GM12878 (cell line): Measurements from ENCODE around the gene OVCA2. TPM values are rescaled to one million over a fixed set of nuclear protein-coding genes. Genes with fewer than 3 reads are reported as not detected.

Source experiments
- ATAC-seq: fragments of 200-7000 bp; cut with Tn5 transposase; 3 replicates; pipeline ENCODE4 v1.9.1; 2020; ENCODE audit warnings: mild to moderate bottlenecking, moderate library complexity
- BruUV-seq: library from RNA; stranded (reverse); fragments of 400-500 nt; replicated peaks from 2 replicates; lab custom pipeline; 2021; lab: Mats Ljungman, UMichigan
- CTCF ChIA-PET: fragments of 300-600 bp; sonication (Branson Sonifier 250); formaldehyde crosslinking; extraction: SDS; loops from one replicate; lab custom pipeline; 2021; ENCODE audit warnings: inconsistent platforms; lab: Yijun Ruan, JAX
- POLR2A ChIA-PET: fragments of 350-600 bp; formaldehyde crosslinking; extraction: SDS; loops from one replicate; lab custom pipeline; 2021; ENCODE audit warnings: inconsistent platforms; lab: Charles Lee
- RAD21 ChIA-PET: fragments of 300-600 bp; sonication (Branson Sonifier 250); formaldehyde crosslinking; loops from one replicate; lab custom pipeline; 2023; ENCODE audit warnings: antibody characterized with exemption; ENCODE audit not compliant: unreplicated experiment; lab: Charles Lee
- SMC1A ChIA-PET: fragments of 300-600 bp; sonication (Branson Sonifier 250); formaldehyde crosslinking; loops from one replicate; lab custom pipeline; 2023; ENCODE audit not compliant: unreplicated experiment, uncharacterized antibody; lab: Charles Lee
- DNase-seq: peaks from one replicate; pipeline ENCODE4 v3.0.0-alpha.2; 2011; ENCODE audit warnings: low read depth, low spot score
- FAIRE-seq: peaks from 3 replicates; lab custom pipeline; 2011; peaks lifted over from hg19 to GRCh38; lab: Jason Lieb, UNC
- H2AFZ ChIP-seq: 2 replicates; pipeline ENCODE4 v1.6.0; 2011; ENCODE audit warnings: low read depth, low read length, control low read depth; ENCODE audit not compliant: control insufficient read depth
- H3K27ac ChIP-seq: 2 replicates; pipeline ENCODE4 v1.5.1; 2011; ENCODE audit warnings: control low read depth; ENCODE audit not compliant: control insufficient read depth, insufficient read depth
- H3K27me3 ChIP-seq, 2 experiments: replicated peaks in 1 of 2; 2 replicates each; pipeline versions ENCODE4 v1.6.0 to v1.6.1; 2011; ENCODE audit warnings: low read length in 1 of 2; ENCODE audit not compliant: control insufficient read depth in 2 of 2, insufficient read depth in 2 of 2
- H3K36me3 ChIP-seq, 2 experiments: 2 replicates each; pipeline ENCODE4 v1.5.1; 2011; ENCODE audit warnings: low read length in 1 of 2; ENCODE audit not compliant: control insufficient read depth in 2 of 2, insufficient read depth in 2 of 2
- H3K4me1 ChIP-seq: 2 replicates; pipeline ENCODE4 v1.6.1; 2011; ENCODE audit warnings: mild to moderate bottlenecking, low read length, moderate library complexity, mixed read lengths; ENCODE audit not compliant: control insufficient read depth, insufficient read depth
- H3K4me2 ChIP-seq: 2 replicates; pipeline ENCODE4 v1.6.0; 2011; ENCODE audit warnings: control low read depth; ENCODE audit not compliant: control insufficient read depth, insufficient read depth
- H3K4me3 ChIP-seq: fragments of 200-600 bp; sonication (generic); 2 replicates; pipeline ENCODE4 v1.5.1; 2016
- H3K79me2 ChIP-seq: 2 replicates; pipeline ENCODE4 v1.6.0; 2011; ENCODE audit warnings: low read length; ENCODE audit not compliant: control insufficient read depth, insufficient read depth
- H3K9ac ChIP-seq: 2 replicates; pipeline ENCODE4 v1.8.0; 2011; ENCODE audit warnings: low read length, control low read depth, mixed read lengths; ENCODE audit not compliant: control insufficient read depth, insufficient read depth
- H3K9me3 ChIP-seq: replicated peaks from 3 replicates; pipeline ENCODE4 v1.5.1; 2011; ENCODE audit warnings: mild to moderate bottlenecking, low read length; ENCODE audit not compliant: control insufficient read depth, insufficient read depth
- H4K20me1 ChIP-seq: 2 replicates; pipeline ENCODE4 v1.6.0; 2011; ENCODE audit not compliant: control insufficient read depth, insufficient read depth
- POLR2A ChIP-seq: IDR thresholded peaks from 2 replicates; pipeline ENCODE4 v1.6.1; 2011; ENCODE audit warnings: low read depth, mild to moderate bottlenecking, low read length
- WGBS: methylation state at CpG from one replicate; pipeline ENCODE4 v1.1.6; 2016; ENCODE audit warnings: low lambda C conversion rate; ENCODE audit not compliant: insufficient replicate concordance, insufficient coverage; ENCODE audit errors: missing lambda C conversion rate; 5-methylcytosine and 5-hydroxymethylcytosine counted together
- in situ Hi-C: fragments of 300-500 bp; cut with MboI; formaldehyde crosslinking; loops from 9 replicates; pipeline ENCODE4 v1.14.3; 2018; ENCODE audit warnings: mixed read lengths
- intact Hi-C: fragments of 100-400 bp; cut with micrococcal nuclease; formaldehyde crosslinking; loops from one replicate; pipeline ENCODE4 v1.14.2; 2022; ENCODE audit not compliant: unreplicated experiment
- polyA plus RNA-seq, 11 experiments: library from polyadenylated mRNA; depleted of rRNA in 4 of 11; unstranded in 6 of 11; stranded (reverse) in 5 of 11; fragments of >200 nt; fragmentation: Nextera tagmentation in 4 of 11; fragmentation: Illumina TruSeq in 1 of 11; extraction: Ambion mirVana in 4 of 11; extraction: Trizol in 1 of 11; gene quantifications; 1 replicate in 1 of 11; 2 replicates in 10 of 11; pipeline versions ENCODE4 v1.2.1 to v1.2.3, GENCODE V29; 2011 to 2016; ENCODE audit warnings: inconsistent platforms in 2 of 11, missing spikeins in 2 of 11, low read depth in 1 of 11
- total RNA-seq, 4 experiments: library from RNA; depleted of rRNA in 3 of 4; stranded (reverse); fragments of >200 nt in 3 of 4; fragmentation: Illumina TruSeq in 1 of 4; extraction: Trizol in 1 of 4; gene quantifications; 2 replicates each; pipeline versions ENCODE4 v1.2.1 to v1.2.3, GENCODE V29; 2013 to 2021
- TF ChIP-seq, protein P1 (sequence below): fragments of 450-650 bp; IDR thresholded peaks from 2 replicates; pipeline ENCODE4 v1.6.1; 2016; ENCODE audit warnings: mild to moderate bottlenecking, moderate library complexity, borderline replicate concordance

The OVCA2 gene
- total and polyA plus RNA-seq, 10 of the 15 experiments (the other 5 are each of a cell fraction or from before 2014, with no cell fraction given): 6.1 to 75.3 (median 40.7) TPM

DNA sequence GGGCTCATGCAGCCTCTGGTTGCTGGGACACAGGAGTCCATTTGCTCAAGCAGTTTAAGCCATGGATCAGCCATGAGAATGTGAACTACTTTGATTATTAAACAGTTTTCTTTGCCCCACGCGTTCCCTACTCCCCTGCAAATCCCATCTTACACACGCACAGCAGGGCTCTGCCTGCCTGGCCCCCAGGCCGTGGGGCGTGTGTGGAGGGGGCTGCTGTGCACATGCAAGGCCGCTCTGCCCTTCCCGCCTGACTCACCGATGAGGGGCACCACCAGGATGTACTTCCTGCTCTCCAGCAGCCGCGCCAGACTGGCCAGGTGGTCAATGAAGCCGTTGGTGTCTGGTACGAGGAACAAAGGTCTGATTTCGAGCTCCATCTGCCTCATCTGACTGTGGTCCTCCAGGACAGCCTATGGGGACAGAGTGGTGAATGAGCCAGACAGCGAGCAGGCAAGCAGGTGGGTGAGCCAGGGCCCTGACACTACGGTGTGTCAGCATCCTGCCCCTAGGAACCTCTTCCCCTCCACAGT, 26.8 kb downstream of the OVCA2 start:
- ChIA-PET CTCF (interaction anchor here (0.9 to 8.5 kb wide), 8 partner anchors 12 to 216 kb away, joined by 3 to 77 read pairs (median 4); partner anchors contain the start of gene HIC1), POLR2A (interaction anchor here (1.8 to 12.5 kb wide), 2 partner anchors 9 to 19 kb away, joined by 7 to 148 read pairs; no protein-coding TSS in a partner anchor), RAD21 (interaction anchor here (0.6 to 4.7 kb wide), 10 partner anchors 8 to 199 kb away, joined by 3 to 85 read pairs (median 4); partner anchors contain the start of gene HIC1), SMC1A (interaction anchor here (0.8 to 6.1 kb wide), 15 partner anchors 10 to 184 kb away, joined by 3 to 107 read pairs (median 4); partner anchors contain the start of gene HIC1)
- H3K9me3 ChIP-seq: no peaks in the 10 kb centered on the region
- DNase-seq (no peak), FAIRE-seq (no peak), ATAC-seq (no peak)
- no peak overlapping the region for H2AFZ ChIP-seq
- 93% methylated on average over 15 of the region's 15 CpGs for WGBS
- H3K4me3 ChIP-seq: no peak overlapping the region
- in situ Hi-C loops: loop anchor here (10.0 kb wide), 1 partner anchor 176 kb away; no protein-coding TSS in a partner anchor
- intact Hi-C loops: no loop called here
- H3K4me2 ChIP-seq: no peak overlapping the region; the same call in 1 of the 2 replicates
- BruUV-seq: no TSS peak
- H3K27ac ChIP-seq: peak overlapping the region; percentile 46
- TF ChIP-seq, protein P1, sequence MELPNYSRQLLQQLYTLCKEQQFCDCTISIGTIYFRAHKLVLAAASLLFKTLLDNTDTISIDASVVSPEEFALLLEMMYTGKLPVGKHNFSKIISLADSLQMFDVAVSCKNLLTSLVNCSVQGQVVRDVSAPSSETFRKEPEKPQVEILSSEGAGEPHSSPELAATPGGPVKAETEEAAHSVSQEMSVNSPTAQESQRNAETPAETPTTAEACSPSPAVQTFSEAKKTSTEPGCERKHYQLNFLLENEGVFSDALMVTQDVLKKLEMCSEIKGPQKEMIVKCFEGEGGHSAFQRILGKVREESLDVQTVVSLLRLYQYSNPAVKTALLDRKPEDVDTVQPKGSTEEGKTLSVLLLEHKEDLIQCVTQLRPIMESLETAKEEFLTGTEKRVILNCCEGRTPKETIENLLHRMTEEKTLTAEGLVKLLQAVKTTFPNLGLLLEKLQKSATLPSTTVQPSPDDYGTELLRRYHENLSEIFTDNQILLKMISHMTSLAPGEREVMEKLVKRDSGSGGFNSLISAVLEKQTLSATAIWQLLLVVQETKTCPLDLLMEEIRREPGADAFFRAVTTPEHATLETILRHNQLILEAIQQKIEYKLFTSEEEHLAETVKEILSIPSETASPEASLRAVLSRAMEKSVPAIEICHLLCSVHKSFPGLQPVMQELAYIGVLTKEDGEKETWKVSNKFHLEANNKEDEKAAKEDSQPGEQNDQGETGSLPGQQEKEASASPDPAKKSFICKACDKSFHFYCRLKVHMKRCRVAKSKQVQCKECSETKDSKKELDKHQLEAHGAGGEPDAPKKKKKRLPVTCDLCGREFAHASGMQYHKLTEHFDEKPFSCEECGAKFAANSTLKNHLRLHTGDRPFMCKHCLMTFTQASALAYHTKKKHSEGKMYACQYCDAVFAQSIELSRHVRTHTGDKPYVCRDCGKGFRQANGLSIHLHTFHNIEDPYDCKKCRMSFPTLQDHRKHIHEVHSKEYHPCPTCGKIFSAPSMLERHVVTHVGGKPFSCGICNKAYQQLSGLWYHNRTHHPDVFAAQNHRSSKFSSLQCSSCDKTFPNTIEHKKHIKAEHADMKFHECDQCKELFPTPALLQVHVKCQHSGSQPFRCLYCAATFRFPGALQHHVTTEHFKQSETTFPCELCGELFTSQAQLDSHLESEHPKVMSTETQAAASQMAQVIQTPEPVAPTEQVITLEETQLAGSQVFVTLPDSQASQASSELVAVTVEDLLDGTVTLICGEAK: no peak
- peak; percentile 48; the same call in 1 of the 2 replicates for TF ChIP-seq POLR2A
- H3K79me2 ChIP-seq: no peaks in the 10 kb centered on the region
- no peak overlapping the region for H3K9ac ChIP-seq
- peaks cover 18 to 21% of the 10 kb centered on the region in 2 experiments for H3K36me3 ChIP-seq
- no peaks in the 10 kb centered on the region for H3K27me3 ChIP-seq
- no peaks in the 10 kb centered on the region for H4K20me1 ChIP-seq
- H3K4me1 ChIP-seq: peaks cover 44% of the 10 kb centered on the region
